DND-41 (cell line): ENCODE measurements around the gene KEAP1.

Experiments used
- EZH2 ChIP-seq: IDR thresholded peaks from 3 replicates; pipeline ENCODE4 v1.6.1; 2012; ENCODE audit warnings: borderline replicate concordance, low read depth, mild to moderate bottlenecking, moderate library complexity, low read length, inconsistent platforms; ENCODE audit not compliant: severe bottlenecking
- TF ChIP-seq, protein P1 (sequence below): IDR thresholded peaks from 2 replicates; pipeline ENCODE4 v1.5.1; 2012; ENCODE audit warnings: borderline replicate concordance, low read length, moderate library complexity, mild to moderate bottlenecking; ENCODE audit not compliant: poor library complexity, severe bottlenecking; ENCODE audit errors: extremely low read depth

- TF ChIP-seq, protein P1, sequence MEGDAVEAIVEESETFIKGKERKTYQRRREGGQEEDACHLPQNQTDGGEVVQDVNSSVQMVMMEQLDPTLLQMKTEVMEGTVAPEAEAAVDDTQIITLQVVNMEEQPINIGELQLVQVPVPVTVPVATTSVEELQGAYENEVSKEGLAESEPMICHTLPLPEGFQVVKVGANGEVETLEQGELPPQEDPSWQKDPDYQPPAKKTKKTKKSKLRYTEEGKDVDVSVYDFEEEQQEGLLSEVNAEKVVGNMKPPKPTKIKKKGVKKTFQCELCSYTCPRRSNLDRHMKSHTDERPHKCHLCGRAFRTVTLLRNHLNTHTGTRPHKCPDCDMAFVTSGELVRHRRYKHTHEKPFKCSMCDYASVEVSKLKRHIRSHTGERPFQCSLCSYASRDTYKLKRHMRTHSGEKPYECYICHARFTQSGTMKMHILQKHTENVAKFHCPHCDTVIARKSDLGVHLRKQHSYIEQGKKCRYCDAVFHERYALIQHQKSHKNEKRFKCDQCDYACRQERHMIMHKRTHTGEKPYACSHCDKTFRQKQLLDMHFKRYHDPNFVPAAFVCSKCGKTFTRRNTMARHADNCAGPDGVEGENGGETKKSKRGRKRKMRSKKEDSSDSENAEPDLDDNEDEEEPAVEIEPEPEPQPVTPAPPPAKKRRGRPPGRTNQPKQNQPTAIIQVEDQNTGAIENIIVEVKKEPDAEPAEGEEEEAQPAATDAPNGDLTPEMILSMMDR: no peak
- TF ChIP-seq EZH2: no peak
Observed at GRCh38 chr19:10513223-10513622, 10.1 kb upstream of the KEAP1 start.
